Left lung (tissue), 10 donors: Measurements from ENCODE around the gene TSTD2. TPM values are rescaled to one million over a fixed set of nuclear protein-coding genes. Genes with fewer than 3 reads are reported as not detected.

ENCODE experiments used
- ATAC-seq: fragments of 200-7000 bp; cut with Tn5 transposase; one replicate; pipeline ENCODE4 v1.9.1; 2020; ENCODE audit warnings: moderate library complexity
- DNase-seq, 4 donors: peaks; one replicate each; pipeline ENCODE4 v3.0.0-alpha.2; 2013 to 2020
- H3K27ac ChIP-seq, 2 donors: fragments of 200-600 bp; sonication (generic) in 1 of 2; one replicate each; pipeline versions ENCODE4 v1.5.0 to v1.8.0; 2020 to 2021
- H3K27me3 ChIP-seq, 2 donors: fragments of 200-600 bp; sonication (generic) in 1 of 2; one replicate each; pipeline versions ENCODE4 v1.5.0 to v1.8.0; 2020 to 2021
- H3K36me3 ChIP-seq, 2 donors: fragments of 200-600 bp; sonication (generic) in 1 of 2; one replicate each; pipeline versions ENCODE4 v1.5.0 to v1.8.0; 2020 to 2021
- H3K4me1 ChIP-seq, 2 donors: fragments of 200-600 bp; one replicate each; pipeline ENCODE4 v1.8.0; 2021
- H3K4me3 ChIP-seq, 2 donors: fragments of 200-600 bp; sonication (generic) in 1 of 2; one replicate each; pipeline versions ENCODE4 v1.5.0 to v1.8.0; 2020 to 2021; ENCODE audit warnings: mild to moderate bottlenecking in 1 of 2
- H3K9me3 ChIP-seq, 2 donors: fragments of 200-600 bp; sonication (generic) in 1 of 2; one replicate each; pipeline versions ENCODE4 v1.5.0 to v1.8.0; 2020 to 2021
- CTCF ChIP-seq, 2 donors: fragments of 200-600 bp; sonication (generic) in 1 of 2; IDR thresholded peaks; one replicate each; pipeline versions ENCODE4 v1.5.0 to v1.8.0; 2021; ENCODE audit warnings: antibody characterized with exemption in 2 of 2
- intact Hi-C, 2 donors: fragments of 100-400 bp; cut with DNase I; formaldehyde crosslinking; loops; one replicate each; pipeline versions ENCODE4 v1.11.2 to v1.14.2; 2022
- polyA plus RNA-seq, 6 donors: library from polyadenylated mRNA; unstranded; fragments of 120-200 nt; gene quantifications; one replicate each; pipeline ENCODE4 v1.2.1, GENCODE V29; 2013; ENCODE audit not compliant: insufficient read length in 6 of 6
- total RNA-seq, 2 donors: library from RNA; stranded (reverse); fragmentation: NEBNext Ultra II Directional; extraction: Animal tissue kit (Norgen Biotek cat#: 25700); gene quantifications; one replicate each; pipeline ENCODE4 v1.2.1, GENCODE V29; 2021
- donor health status: DM: no; HTN: yes; CAD: no.
- donor health status: DM: no; HTN: no; CAD: no.

TSTD2 gene
- total and polyA plus RNA-seq, 8 donors: 16.4 to 41.5 (median 34.1) TPM

GRCh38 chr9:97660847-97661246 lies 27.7 kb upstream of the TSTD2 start:
- no peak for TF ChIP-seq CTCF (IDR thresholded peaks at IDR 0.05)
- intact Hi-C loops: no loop called here
- Histone ChIP-seq H3K36me3 (peaks cover 2 to 98% of the 10 kb centered on the region in 2 donors), H3K9me3 (no peaks in the 10 kb centered on the region), H3K27ac (no peak overlapping the region), H3K4me3 (no peak overlapping the region), H3K4me1 (peaks cover 0 to 7% of the 10 kb centered on the region in 2 donors), H3K27me3 (no peaks in the 10 kb centered on the region)
- no peak for ATAC-seq
- DNase-seq: no peak

DNA sequence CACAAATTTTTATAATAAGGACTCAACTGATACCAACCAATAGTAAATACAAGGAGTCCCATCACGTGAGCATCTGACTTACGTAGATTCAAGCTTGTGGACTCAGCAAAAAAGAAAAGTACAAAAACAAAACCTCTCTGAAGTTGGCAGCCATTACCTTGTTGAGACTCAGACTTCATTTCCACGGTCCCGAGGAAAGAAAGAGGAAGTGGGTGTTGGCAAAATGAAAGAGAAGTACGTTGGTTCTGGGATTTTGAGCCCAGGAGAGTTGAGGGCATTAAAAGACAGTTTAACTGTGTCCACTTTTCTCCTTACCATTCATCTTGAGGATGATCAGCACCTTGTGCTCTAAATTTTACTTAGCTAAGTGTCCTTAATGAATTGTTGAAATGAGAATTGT lies 27.2 kb upstream of the TSTD2 start:
- Histone ChIP-seq H3K4me1 (peaks cover 0 to 7% of the 10 kb centered on the region in 2 donors), H3K36me3 (peaks cover 2 to 98% of the 10 kb centered on the region in 2 donors), H3K4me3 (no peak overlapping the region), H3K27ac (peak overlapping the region in 1 of 2 donors; percentile 48), H3K27me3 (no peaks in the 10 kb centered on the region), H3K9me3 (no peaks in the 10 kb centered on the region)
- ATAC-seq (peak; percentile 27), DNase-seq (no peak)
- intact Hi-C loops: no loop called here
- no peak for TF ChIP-seq CTCF (IDR thresholded peaks at IDR 0.05)

DNA sequence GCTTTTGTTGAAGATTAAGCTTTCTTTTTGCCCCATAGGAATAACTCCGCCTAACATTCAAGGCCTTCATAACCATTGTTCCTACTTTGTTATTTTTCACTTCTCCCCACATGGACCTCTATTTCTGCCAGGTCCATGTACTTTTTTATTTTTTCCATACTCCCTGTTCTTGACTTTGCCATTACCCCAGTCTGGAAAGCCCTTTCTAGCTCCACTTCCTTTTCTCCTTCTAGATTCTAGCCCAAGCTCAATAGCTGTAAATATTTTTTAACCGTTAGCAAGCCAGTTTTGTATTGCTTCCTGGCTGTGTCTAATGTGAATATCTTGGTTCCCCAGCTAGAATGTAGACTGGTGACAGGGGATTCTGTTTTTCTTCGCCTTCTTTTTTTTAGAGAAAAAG lies 26.6 kb upstream of the TSTD2 start:
- no peak for DNase-seq
- TF ChIP-seq CTCF (IDR thresholded peaks at IDR 0.05): no peak
- peak overlapping the region in 1 of 2 donors; percentile 48 for H3K27ac ChIP-seq
- peaks cover 2 to 98% of the 10 kb centered on the region in 2 donors for H3K36me3 ChIP-seq
- no peaks in the 10 kb centered on the region for H3K9me3 ChIP-seq
- no peaks in the 10 kb centered on the region for H3K27me3 ChIP-seq
- intact Hi-C loops: no loop called here
- peaks cover 0 to 7% of the 10 kb centered on the region in 2 donors for H3K4me1 ChIP-seq
- ATAC-seq: no peak
- H3K4me3 ChIP-seq: no peak overlapping the region

DNA sequence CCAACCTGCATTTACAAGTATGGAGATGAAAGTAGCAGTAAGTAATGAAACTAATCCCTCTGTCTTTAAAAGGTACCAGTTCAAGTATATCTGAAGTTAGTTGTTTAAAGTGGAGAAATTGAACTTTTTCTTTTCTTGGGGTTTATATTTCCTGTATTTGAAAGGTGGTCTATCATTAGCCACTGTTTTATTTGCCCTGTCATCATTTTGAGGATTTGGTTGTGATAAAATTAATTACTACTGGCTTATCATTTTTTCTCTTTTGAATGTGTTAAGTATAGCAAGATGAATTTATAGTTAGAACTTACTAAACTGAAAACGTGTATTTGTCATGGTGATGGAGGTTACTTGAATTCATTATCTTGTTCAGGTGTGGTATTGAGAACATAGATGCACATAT lies 25.5 kb upstream of the TSTD2 start:
- H3K9me3 ChIP-seq: no peaks in the 10 kb centered on the region
- H3K36me3 ChIP-seq: peaks cover 2 to 98% of the 10 kb centered on the region in 2 donors
- intact Hi-C loops: no loop called here
- DNase-seq (no peak), ATAC-seq (no peak)
- H3K4me1 ChIP-seq: peaks cover 0 to 7% of the 10 kb centered on the region in 2 donors
- TF ChIP-seq CTCF (IDR thresholded peaks at IDR 0.05): no peak
- H3K27ac ChIP-seq: no peak overlapping the region
- no peak overlapping the region for H3K4me3 ChIP-seq
- H3K27me3 ChIP-seq: no peaks in the 10 kb centered on the region

GRCh38 chr9:97651646-97652045 lies 18.5 kb upstream of the TSTD2 start:
- TF ChIP-seq CTCF (IDR thresholded peaks at IDR 0.05): no peak
- H3K36me3 ChIP-seq: peaks cover 0 to 95% of the 10 kb centered on the region in 2 donors
- H3K4me1 ChIP-seq: peaks cover 0 to 6% of the 10 kb centered on the region in 2 donors
- intact Hi-C loops: no loop called here
- H3K27ac ChIP-seq: no peak overlapping the region
- no peak overlapping the region for H3K4me3 ChIP-seq
- H3K27me3 ChIP-seq: no peaks in the 10 kb centered on the region
- no peaks in the 10 kb centered on the region for H3K9me3 ChIP-seq
- DNase-seq: no peak
- no peak for ATAC-seq
